Measurements from ENCODE around the gene KIF18B.

KIF18B gene

GRCh38 chr17:44904001-44904984 lies 43.3 kb downstream of the KIF18B start:
- DNase-seq: no peak

- no peak for DNase-seq
Measured at GRCh38 chr17:44903012-44903685, 44.4 kb downstream of the KIF18B start.

- no peak for DNase-seq
Measured at GRCh38 chr17:44902135-44902760, 45.3 kb downstream of the KIF18B start.

- DNase-seq: no peak
Measured at GRCh38 chr17:44901411-44901921, 46.1 kb downstream of the KIF18B start.

GRCh38 chr17:44900894-44901293 lies 46.7 kb downstream of the KIF18B start:
- DNase-seq: no peak

GRCh38 chr17:44899074-44899782 lies 48.3 kb downstream of the KIF18B start, which contains the start of gene EFTUD2:
Gene EFTUD2 (minus strand): TSS chr17:44899445. CDS start chr17:44894521, 4,924 bp downstream.
- peak; percentile 92 for DNase-seq

GRCh38 chr17:44898768-44899073 lies 48.9 kb downstream of the KIF18B start:
- no peak for DNase-seq

- DNase-seq: no peak
Measured at GRCh38 chr17:44894642-44895041, 52.9 kb downstream of the KIF18B start.

- DNase-seq: no peak
Measured at GRCh38 chr17:44892250-44892649, 55.3 kb downstream of the KIF18B start.

GRCh38 chr17:44889003-44889402 lies 58.6 kb downstream of the KIF18B start:
- no peak for DNase-seq

- DNase-seq: no peak
Measured at GRCh38 chr17:44887971-44888954, 59.3 kb downstream of the KIF18B start.

GRCh38 chr17:44887016-44887415 lies 60.6 kb downstream of the KIF18B start:
- no peak for DNase-seq

- no peak for DNase-seq
Measured at GRCh38 chr17:44884941-44885340, 62.6 kb downstream of the KIF18B start.

GRCh38 chr17:44881145-44881544 lies 66.4 kb downstream of the KIF18B start:
- no peak for DNase-seq

GRCh38 chr17:44880062-44880461 lies 67.5 kb downstream of the KIF18B start:
- DNase-seq: no peak

GRCh38 chr17:44879376-44879775 lies 68.2 kb downstream of the KIF18B start:
- DNase-seq: no peak

- peak; percentile 22 for DNase-seq
Measured at GRCh38 chr17:44878627-44879221, 68.8 kb downstream of the KIF18B start.

GRCh38 chr17:44877121-44877520 lies 70.5 kb downstream of the KIF18B start:
- DNase-seq: no peak

- DNase-seq: no peak
Measured at GRCh38 chr17:44875761-44876160, 71.8 kb downstream of the KIF18B start.

Data from activated CD4-positive, alpha-beta T cell treated with anti-CD3 and anti-CD28 coated beads, Interleukin-2, amount 50 U/mL, for 1 hour (primary cell).